Measurements from ENCODE around the gene HSD3B7. TPM values are rescaled to one million over a fixed set of nuclear protein-coding genes. Genes with fewer than 3 reads are reported as not detected.

HSD3B7 gene
- total RNA-seq, 2 experiments from 2014 or later = 2.4 to 3.3 TPM

GRCh38 chr16:30980959-30981358, 4.0 kb upstream of the HSD3B7 start:
- no peak overlapping the region for H3K4me3 ChIP-seq (ENCODE audit: low read depth, low read length, poor library complexity, severe bottlenecking)
- H4K20me1 ChIP-seq (ENCODE audit: insufficient read depth, low read length) = no peaks in the 10 kb centered on the region
- H3K36me3 ChIP-seq (ENCODE audit: insufficient read depth, low read length) = peaks cover 91% of the 10 kb centered on the region
- no peak overlapping the region for H3K4me2 ChIP-seq (ENCODE audit: low read length)
- no peaks in the 10 kb centered on the region for H3K4me1 ChIP-seq (ENCODE audit: insufficient read depth, low read length, poor library complexity, severe bottlenecking)
- ChIA-PET CTCF (ENCODE audit: unreplicated experiment) (no interaction called here), POLR2A (no interaction called here)
- H3K9me3 ChIP-seq (ENCODE audit: low read length) = no peaks in the 10 kb centered on the region
- TF ChIP-seq CTCF (conservative IDR thresholded peaks at IDR 0.05; ENCODE audit: low read length) = no peak
- no peak for TF ChIP-seq EZH2phosphoT487 (IDR thresholded peaks at IDR 0.05; ENCODE audit: borderline replicate concordance, low read depth, low read length)
- no peaks in the 10 kb centered on the region for H3K79me2 ChIP-seq (ENCODE audit: insufficient read depth, low read depth, low read length)
- no peaks in the 10 kb centered on the region for H3K9me2 ChIP-seq (ENCODE audit: insufficient read depth, low read length)
- no peak overlapping the region for H2AFZ ChIP-seq (ENCODE audit: low read length)
- intact Hi-C loops (cut with micrococcal nuclease; ENCODE audit: unreplicated experiment) = loop anchor here (10.0 kb wide), 1 partner anchor 314 kb away; no protein-coding TSS in a partner anchor
- DNase-seq (ENCODE audit: low spot score) = no peak
- no peak overlapping the region for H3K27ac ChIP-seq (ENCODE audit: low read depth, low read length, poor library complexity, severe bottlenecking)
- no TSS peak for BruUV-seq (replicated peaks)

DNA sequence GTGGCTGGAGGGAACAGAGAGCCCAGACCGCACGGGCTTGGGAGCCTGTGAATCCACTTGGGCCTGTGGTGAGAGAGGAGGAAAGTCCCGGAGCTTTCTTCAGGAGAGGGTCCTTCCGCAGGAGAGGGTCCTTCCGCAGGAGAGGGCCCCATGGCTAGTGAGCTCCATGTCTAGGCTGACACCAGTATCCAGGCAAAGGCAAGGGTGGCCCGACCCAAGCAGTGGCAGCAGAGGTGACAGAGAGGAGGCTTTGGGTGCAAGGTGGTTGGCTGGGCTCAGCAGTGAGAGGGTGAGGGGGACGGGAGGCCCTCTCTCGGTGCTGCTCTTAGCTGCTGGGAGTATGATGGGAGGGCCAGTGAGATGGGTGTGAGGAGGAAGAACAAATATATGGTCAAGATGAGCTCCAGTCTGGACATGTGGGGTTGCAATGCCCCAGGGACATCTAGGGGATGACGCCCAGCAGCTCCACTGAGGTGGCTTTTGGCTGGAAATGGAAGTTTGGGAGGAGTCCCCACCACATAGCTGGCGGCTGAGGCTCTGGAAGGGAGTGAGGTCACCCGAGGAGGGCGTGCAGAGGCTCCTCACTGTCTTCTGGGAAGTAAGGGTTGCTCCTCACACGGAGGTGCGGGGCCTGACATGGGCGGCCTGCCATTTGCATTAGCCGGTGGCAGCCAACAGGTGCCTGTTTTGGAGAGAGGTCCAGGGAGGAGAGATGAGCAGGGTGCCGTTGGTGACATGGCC, 2.3 kb upstream of the HSD3B7 start:
- no TSS peak for BruUV-seq (replicated peaks)
- Histone ChIP-seq H3K9me2 (ENCODE audit: insufficient read depth, low read length) (no peaks in the 10 kb centered on the region), H4K20me1 (ENCODE audit: insufficient read depth, low read length) (no peaks in the 10 kb centered on the region), H3K9me3 (ENCODE audit: low read length) (no peaks in the 10 kb centered on the region), H3K4me1 (ENCODE audit: insufficient read depth, low read length, poor library complexity, severe bottlenecking) (no peaks in the 10 kb centered on the region), H3K79me2 (ENCODE audit: insufficient read depth, low read depth, low read length) (no peaks in the 10 kb centered on the region), H3K4me2 (ENCODE audit: low read length) (no peak overlapping the region), H2AFZ (ENCODE audit: low read length) (no peak overlapping the region), H3K27ac (ENCODE audit: low read depth, low read length, poor library complexity, severe bottlenecking) (no peak overlapping the region), H3K4me3 (ENCODE audit: low read depth, low read length, poor library complexity, severe bottlenecking) (no peak overlapping the region), H3K36me3 (ENCODE audit: insufficient read depth, low read length) (peaks cover 83% of the 10 kb centered on the region)
- no peak for DNase-seq (ENCODE audit: low spot score)
- TF ChIP-seq EZH2phosphoT487 (IDR thresholded peaks at IDR 0.05; ENCODE audit: borderline replicate concordance, low read depth, low read length) = no peak
- TF ChIP-seq CTCF (conservative IDR thresholded peaks at IDR 0.05; ENCODE audit: low read length) = no peak
- POLR2A ChIA-PET = no interaction called here
- intact Hi-C loops (cut with micrococcal nuclease; ENCODE audit: unreplicated experiment) = loop anchor here (10.0 kb wide), 1 partner anchor 312 kb away; no protein-coding TSS in a partner anchor
- CTCF ChIA-PET (ENCODE audit: unreplicated experiment) = interaction anchor here (0.5 kb wide), 1 partner anchor 12 kb away, joined by 4 read pairs; no protein-coding TSS in a partner anchor

All from OCI-LY7 (cell line).